Measurements from ENCODE around the gene CLMN. TPM values are rescaled to one million over a fixed set of nuclear protein-coding genes. Genes with fewer than 3 reads are reported as not detected.

Gene CLMN
- total and polyA plus RNA-seq, 10 of the 15 experiments (the other 5 are each of a cell fraction or from before 2014, with no cell fraction given) = 7.8 to 49.3 (median 18.5) TPM

DNA sequence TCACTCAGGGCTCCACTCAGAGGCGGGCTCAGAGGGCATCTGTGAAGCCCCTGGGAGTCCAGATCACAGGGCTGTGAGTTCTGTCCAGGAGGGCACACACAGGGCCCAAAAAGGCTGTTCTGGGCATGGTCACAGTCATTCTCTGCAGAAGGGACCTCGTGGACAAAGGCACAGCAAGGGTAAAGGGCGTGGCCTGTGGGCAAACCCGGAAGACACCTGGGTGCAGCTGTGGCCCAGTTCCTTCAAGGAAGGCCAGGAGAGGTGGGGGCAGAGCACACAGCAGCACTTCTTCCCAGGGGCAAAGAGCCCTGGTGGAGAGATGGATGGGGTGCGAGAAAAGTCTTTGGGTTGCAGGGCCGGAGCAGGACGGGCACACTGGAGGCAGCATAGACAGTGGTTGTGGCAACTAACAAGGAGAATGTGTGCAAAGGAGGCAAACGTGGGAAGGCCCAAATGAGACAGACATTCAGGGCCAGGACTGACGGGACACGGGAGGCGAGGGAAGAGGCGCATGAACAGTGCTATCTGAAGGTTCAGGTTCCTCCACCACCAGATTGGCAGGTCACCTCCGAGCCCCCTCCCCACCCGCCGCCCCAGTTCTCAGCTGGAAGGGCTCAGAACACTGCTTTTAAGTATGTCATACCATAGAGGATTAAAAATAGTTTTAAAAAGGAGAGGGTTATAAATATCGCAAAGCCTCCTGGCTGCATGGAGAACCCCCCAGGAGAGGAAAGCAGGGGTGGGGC lies 8.9 kb downstream of the CLMN start (continued):
- TF ChIP-seq ZNF687 (IDR thresholded peaks at IDR 0.05) (no peak), WRNIP1 (IDR thresholded peaks at IDR 0.05; ENCODE audit: borderline replicate concordance, low read depth, low read length) (no peak), EGR1 (IDR thresholded peaks at IDR 0.05; ENCODE audit: borderline replicate concordance in 1 of 2, low read depth in 2 of 2, low read length in 2 of 2) (no peak), ZNF622 (IDR thresholded peaks at IDR 0.05) (no peak), CBX3 (IDR thresholded peaks at IDR 0.05; ENCODE audit: borderline replicate concordance, low read depth) (no peak)

GRCh38 chr14:95309261-95310051 lies 10.3 kb downstream of the CLMN start:
- ATAC-seq (no peak), FAIRE-seq (no peak), DNase-seq (ENCODE audit: low read depth, low spot score) (no peak)
- no TSS peak for BruUV-seq (replicated peaks)
- Histone ChIP-seq H4K20me1 (ENCODE audit: control insufficient read depth, insufficient read depth) (no peaks in the 10 kb centered on the region), H3K9ac (ENCODE audit: control insufficient read depth, insufficient read depth, low read length) (no peak overlapping the region), H3K36me3 (ENCODE audit: control insufficient read depth in 2 of 2, insufficient read depth in 2 of 2, low read length in 1 of 2) (no peaks in the 10 kb centered on the region; a peak in 1 of 4 replicates), H3K27me3 (replicated peaks in 1 of 2; ENCODE audit: control insufficient read depth in 2 of 2, insufficient read depth in 2 of 2, low read length in 1 of 2) (no peaks in the 10 kb centered on the region), H3K4me1 (ENCODE audit: control insufficient read depth, insufficient read depth, low read length) (peaks cover 11% of the 10 kb centered on the region), H3K79me2 (ENCODE audit: control insufficient read depth, insufficient read depth, low read length) (no peaks in the 10 kb centered on the region), H3K27ac (ENCODE audit: control insufficient read depth, insufficient read depth) (no peak overlapping the region), H3K4me3 (no peak overlapping the region), H2AFZ (ENCODE audit: control insufficient read depth, low read depth, low read length) (no peak overlapping the region), H3K4me2 (ENCODE audit: control insufficient read depth, insufficient read depth) (no peak overlapping the region), H3K9me3 (replicated peaks; ENCODE audit: control insufficient read depth, insufficient read depth, low read length) (no peaks in the 10 kb centered on the region; the same call in 2 of the 3 replicates)
- in situ Hi-C loops (cut with MboI) = no loop called here
- intact Hi-C loops (cut with micrococcal nuclease; ENCODE audit: unreplicated experiment) = loop anchor here (5.0 kb wide), 1 partner anchor 92 kb away; no protein-coding TSS in a partner anchor
- ChIA-PET CTCF (no interaction called here), RAD21 (ENCODE audit: unreplicated experiment) (no interaction called here), SMC1A (ENCODE audit: uncharacterized antibody, unreplicated experiment) (interaction anchor here (0.7 kb wide), 1 partner anchor 9 kb away, joined by 3 read pairs; no protein-coding TSS in a partner anchor), POLR2A (no interaction called here)
- 61% methylated on average over 10 of the region's 10 CpGs for WGBS (ENCODE audit: insufficient coverage, insufficient replicate concordance, low lambda C conversion rate, missing lambda C conversion rate)
- no peak for TF ChIP-seq ASH2L (IDR thresholded peaks at IDR 0.05; ENCODE audit: borderline replicate concordance, low read depth)
- TF ChIP-seq JUND (IDR thresholded peaks at IDR 0.05; ENCODE audit: low read depth, low read length) = no peak
- TF ChIP-seq PRDM15 (CRISPR knock-in tag; IDR thresholded peaks at IDR 0.05) = no peak
- no peak for TF ChIP-seq ATF7 (IDR thresholded peaks at IDR 0.05; ENCODE audit: low read depth)
- TF ChIP-seq SPI1 (IDR thresholded peaks at IDR 0.05; ENCODE audit: borderline replicate concordance, insufficient read depth, low read depth, low read length) = no peak

Measured in GM12878 (cell line).